NCI-H82 treated with DMSO at 0.1 percent for 48 hours (cell line): Measurements from ENCODE around the gene SPATA2.
"Not testable (repeated sequence)": the region's sequence is repeated elsewhere in the genome, so short reads cannot be mapped to it uniquely, and the experiment has no call there.

Experiments used
- DNase-seq: peaks from one replicate; lab custom pipeline; 2025; ENCODE audit not compliant: unreplicated experiment; lab: John Stamatoyannopoulos, UW

Gene SPATA2

GRCh38 chr20:49906101-49906604, 9.2 kb downstream of the SPATA2 start:
- no peak for DNase-seq

GRCh38 chr20:49905415-49906091, 9.8 kb downstream of the SPATA2 start:
- DNase-seq: no peak

- no peak for DNase-seq
These were observed 10.7 kb downstream of the SPATA2 start for GRCh38 chr20:49904440-49905214.

DNA sequence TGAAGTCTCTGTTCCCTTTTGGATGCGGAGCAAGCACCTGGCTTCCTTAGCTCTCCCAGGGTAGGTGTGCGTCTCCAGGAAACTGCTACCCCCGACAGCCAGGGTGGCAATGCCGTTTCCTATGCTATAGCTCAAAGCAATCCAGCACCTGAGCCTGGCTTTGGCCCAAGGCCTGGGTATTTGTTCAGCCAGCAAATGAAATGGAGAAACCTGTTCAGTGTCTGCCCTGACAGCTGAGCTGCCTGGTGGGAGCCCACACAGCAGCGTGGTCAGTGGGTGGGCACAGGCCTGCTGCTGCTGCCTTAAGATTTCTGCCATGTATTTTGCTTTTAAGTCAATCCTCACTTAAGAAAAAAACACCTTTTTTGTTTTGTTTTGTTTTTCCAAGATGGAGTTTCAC, 13.7 kb downstream of the SPATA2 start:
- DNase-seq: no peak

DNA sequence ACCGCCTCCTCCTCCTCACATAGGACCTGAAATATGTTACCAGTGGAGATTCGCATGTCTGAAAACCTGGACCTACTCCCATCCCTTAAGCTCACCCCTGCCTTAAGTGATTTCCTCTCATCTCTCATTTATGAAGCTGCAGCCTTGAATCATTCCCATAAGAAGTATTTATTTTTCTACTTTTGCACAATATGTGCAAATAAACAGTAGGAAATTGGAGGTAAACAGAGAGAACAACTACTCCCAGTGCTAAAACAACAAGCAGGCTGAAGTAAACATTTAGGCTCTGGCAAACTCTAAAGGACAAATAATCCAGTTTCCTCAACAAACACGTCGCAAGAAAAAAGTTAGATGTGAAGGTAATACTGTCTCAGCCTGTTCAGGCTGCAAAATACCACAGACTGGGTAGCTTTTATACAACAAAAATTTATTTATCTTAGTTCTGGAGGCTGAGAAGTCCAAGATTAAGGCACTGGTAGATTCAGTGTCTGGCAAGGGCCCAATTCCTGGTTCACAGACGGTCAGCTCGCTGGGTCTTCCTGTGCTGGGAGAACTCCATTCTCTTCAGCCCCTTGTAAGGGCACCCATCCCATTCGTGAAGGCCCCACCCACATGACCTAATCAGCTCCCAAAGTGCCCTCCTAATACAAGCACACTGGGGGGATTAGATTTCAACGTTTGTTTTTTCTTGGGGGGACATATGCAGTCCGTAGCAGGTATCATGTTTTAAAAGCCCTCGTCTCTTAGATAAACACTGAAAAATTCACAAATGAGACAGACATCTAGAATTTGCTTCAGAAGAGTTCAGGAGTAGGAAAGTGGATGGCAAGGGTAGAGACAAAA, 15.6 kb downstream of the SPATA2 start:
- no peak for DNase-seq

- no peak for DNase-seq
These were observed 19.1 kb downstream of the SPATA2 start for GRCh38 chr20:49896204-49896603.

DNA sequence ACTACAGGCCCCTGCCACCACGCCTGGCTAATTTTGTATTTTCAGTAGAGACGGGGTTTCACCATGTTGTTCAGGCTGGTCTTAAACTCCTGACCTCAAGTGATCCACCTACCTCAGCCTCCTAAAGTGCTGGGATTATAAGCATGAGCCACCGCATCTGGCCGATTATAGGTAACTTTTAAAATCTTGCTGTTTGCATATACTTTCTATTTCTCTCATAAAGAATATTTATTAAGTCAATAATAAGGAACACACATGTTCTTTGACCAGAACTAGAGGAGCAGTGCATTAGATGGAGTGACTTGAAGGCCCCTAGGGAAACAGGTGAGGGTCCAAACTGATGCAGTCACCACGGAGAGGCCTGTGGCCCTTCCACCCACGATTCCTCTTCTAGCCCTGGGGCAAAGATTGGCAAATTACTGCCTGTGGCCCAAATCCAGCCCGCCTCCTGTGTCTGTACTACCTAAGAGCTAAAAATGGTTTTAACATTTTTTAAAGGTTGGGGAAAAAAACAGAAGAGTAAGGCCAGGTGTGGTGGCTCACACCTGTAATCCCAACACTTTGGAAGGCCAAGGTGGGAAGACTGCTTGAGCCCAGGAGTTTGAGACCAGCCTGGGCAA, 19.7 kb downstream of the SPATA2 start:
- DNase-seq: not testable (repeated sequence)

GRCh38 chr20:49894073-49894470, 21.3 kb downstream of the SPATA2 start:
- no peak for DNase-seq

- no peak for DNase-seq
These were observed 21.9 kb downstream of the SPATA2 start for GRCh38 chr20:49893242-49894072.

DNA sequence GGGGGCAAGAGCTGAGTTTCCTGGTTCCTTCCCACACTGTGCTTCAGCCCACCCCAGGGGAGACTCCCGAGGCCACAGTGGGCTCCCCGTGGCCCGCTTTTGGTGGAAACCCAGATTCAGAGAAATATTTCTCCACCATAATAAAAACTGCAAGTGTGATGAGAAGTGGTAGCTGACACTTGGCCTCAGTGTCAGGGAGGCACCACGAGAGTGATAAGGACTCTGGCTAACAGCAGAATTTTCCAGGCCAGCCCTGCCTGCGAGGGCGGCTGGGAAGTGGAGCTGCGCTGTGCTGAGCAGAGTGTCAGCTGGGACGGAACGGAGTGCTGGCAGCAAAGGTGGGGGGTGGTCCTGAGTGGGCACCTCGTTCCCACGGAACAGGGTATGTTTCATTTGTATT, 22.5 kb downstream of the SPATA2 start:
- no peak for DNase-seq

- no peak for DNase-seq
These were observed 23.1 kb downstream of the SPATA2 start for GRCh38 chr20:49892260-49892659.

DNA sequence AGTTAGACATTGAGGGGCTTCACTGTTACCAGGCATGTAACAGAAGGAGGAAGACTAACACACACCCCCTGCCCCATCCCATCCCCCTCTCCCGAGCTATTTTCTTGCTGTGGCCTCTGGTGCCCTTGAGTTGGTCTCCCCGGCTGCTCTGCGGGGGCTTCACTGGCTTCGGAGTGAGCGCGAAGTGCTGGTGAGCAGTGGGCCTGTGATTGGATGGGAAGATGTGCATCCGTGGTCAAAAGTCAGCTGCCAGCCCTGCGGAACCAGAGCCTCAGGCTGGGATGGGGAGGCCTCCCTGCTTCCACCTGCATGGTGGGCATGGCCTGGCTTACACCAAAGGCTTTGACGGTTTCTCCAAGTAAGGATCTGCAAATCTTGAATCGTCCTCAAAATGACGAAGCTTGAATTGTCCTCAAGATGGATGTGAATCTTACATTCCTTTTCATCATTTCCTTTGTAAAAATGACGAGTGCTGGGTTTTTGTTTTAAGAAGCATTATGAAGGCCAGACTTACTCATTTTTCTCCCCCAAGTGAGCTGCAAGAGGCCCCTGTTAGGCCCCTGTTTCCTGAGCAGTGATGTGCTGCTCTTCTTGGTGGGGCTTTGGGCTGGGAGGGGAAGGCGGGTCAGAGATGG, 23.7 kb downstream of the SPATA2 start:
- no peak for DNase-seq

DNA sequence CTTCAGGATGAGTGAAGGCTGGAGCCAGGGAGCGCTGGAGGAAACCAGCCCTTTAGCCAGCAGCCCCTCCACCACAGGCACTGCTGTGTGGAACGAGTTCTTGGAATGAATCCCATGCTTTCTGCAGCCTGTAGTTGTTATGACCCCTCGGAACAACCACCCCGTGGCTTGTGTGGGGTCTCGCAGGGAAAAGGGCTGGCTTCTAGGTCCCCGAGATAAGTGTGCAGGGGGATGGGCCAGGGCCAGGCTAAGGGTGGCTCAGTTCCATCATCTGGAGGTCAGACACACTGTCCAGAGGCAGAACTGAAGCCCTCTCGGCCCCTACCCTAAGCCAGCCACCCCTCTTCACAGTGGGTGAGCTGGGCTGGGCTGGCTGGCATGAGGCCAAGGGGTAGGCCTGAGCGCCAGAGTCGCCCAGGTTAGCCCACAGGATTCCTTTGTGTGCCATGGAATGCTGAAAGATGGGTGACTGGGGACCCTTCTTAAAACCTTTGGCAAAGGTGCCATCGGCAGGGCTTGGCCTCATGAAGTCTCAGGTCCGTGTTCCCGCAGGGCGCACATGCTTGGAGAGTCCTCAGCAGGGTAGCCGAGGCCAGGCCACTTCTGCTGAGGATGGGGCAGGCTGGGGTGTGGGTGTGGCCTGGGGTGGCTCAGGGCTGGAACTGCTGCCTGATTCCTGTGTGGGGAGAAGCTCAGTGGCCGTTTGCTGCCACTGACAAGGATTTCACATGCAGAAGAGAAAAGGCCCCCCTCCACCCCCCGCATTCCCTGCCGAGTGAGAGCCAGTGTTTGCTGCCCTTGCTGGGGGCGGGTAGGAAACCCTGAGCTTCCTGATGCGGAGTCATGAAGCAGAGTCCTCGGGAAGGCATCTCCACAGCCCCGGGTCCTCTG, 24.6 kb downstream of the SPATA2 start:
- no peak for DNase-seq

- DNase-seq: no peak
These were observed 25.4 kb downstream of the SPATA2 start for GRCh38 chr20:49889935-49890333.

GRCh38 chr20:49889001-49889934, 26.1 kb downstream of the SPATA2 start:
- no peak for DNase-seq

GRCh38 chr20:49888212-49889000, 26.9 kb downstream of the SPATA2 start:
- peak; percentile 30 for DNase-seq
